Mesendoderm (in vitro differentiated cells): ENCODE results near the gene PSME3IP1.

ENCODE experiments used
- DNase-seq: peaks from one replicate; pipeline ENCODE4 v3.0.0; 2013
- H2AK5ac ChIP-seq: 2 replicates; pipeline ENCODE4 v1.6.1; 2013; ENCODE audit warnings: low read length, inconsistent platforms
- H2BK120ac ChIP-seq: 2 replicates; pipeline ENCODE4 v1.6.1; 2013; ENCODE audit warnings: low read depth, mild to moderate bottlenecking, low read length, moderate library complexity, mixed read lengths
- H2BK15ac ChIP-seq: replicated peaks from 2 replicates; pipeline ENCODE4 v1.6.1; 2013; ENCODE audit warnings: low read depth, mild to moderate bottlenecking, moderate library complexity
- H2BK5ac ChIP-seq: 2 replicates; pipeline ENCODE4 v1.6.1; 2013; ENCODE audit warnings: low read length, inconsistent platforms
- H3K18ac ChIP-seq: 2 replicates; pipeline ENCODE4 v1.6.1; 2013; ENCODE audit warnings: mild to moderate bottlenecking, low read length, mixed read lengths
- H3K23ac ChIP-seq: one replicate; pipeline ENCODE4 v1.6.1; 2013; ENCODE audit warnings: low read length
- H3K27ac ChIP-seq: 2 replicates; pipeline ENCODE4 v1.5.1; 2013; ENCODE audit warnings: low read depth, mild to moderate bottlenecking, inconsistent platforms, low read length, moderate library complexity
- H3K27me3 ChIP-seq: 2 replicates; pipeline ENCODE4 v1.6.1; 2013; ENCODE audit warnings: low read length, control low read depth, mild to moderate bottlenecking, inconsistent platforms; ENCODE audit not compliant: insufficient read depth, poor library complexity
- H3K36me3 ChIP-seq: 2 replicates; pipeline ENCODE4 v1.6.1; 2013; ENCODE audit warnings: low read length, inconsistent platforms; ENCODE audit not compliant: control insufficient read depth, insufficient read depth
- H3K4ac ChIP-seq: one replicate; pipeline ENCODE4 v1.6.1; 2013; ENCODE audit warnings: low read depth, mild to moderate bottlenecking, low read length, moderate library complexity
- H3K4me1 ChIP-seq: 2 replicates; pipeline ENCODE4 v1.6.1; 2013; ENCODE audit warnings: low read depth, low read length, inconsistent platforms; ENCODE audit not compliant: control insufficient read depth
- H3K4me2 ChIP-seq: 2 replicates; pipeline ENCODE4 v1.6.1; 2013; ENCODE audit warnings: low read length
- H3K4me3 ChIP-seq: 2 replicates; pipeline ENCODE4 v1.5.1; 2013; ENCODE audit warnings: mild to moderate bottlenecking, low read length
- H3K56ac ChIP-seq: one replicate; pipeline ENCODE4 v1.6.1; 2013; ENCODE audit warnings: low read length
- H3K79me1 ChIP-seq: 2 replicates; pipeline ENCODE4 v1.6.1; 2013; ENCODE audit warnings: low read length, inconsistent platforms
- H3K79me2 ChIP-seq: 2 replicates; pipeline ENCODE4 v1.6.1; 2013; ENCODE audit warnings: mild to moderate bottlenecking, low read length; ENCODE audit not compliant: control insufficient read depth, insufficient read depth
- H3K9ac ChIP-seq: 2 replicates; pipeline ENCODE4 v1.6.1; 2013; ENCODE audit warnings: low read length, inconsistent platforms
- H4K5ac ChIP-seq: one replicate; pipeline ENCODE4 v1.6.1; 2013; ENCODE audit warnings: low read length
- H4K8ac ChIP-seq: one replicate; pipeline ENCODE4 v1.6.1; 2013; ENCODE audit warnings: low read depth, mild to moderate bottlenecking, control low read depth, low read length, moderate library complexity
- WGBS: extraction: QIAGEN DNeasy Blood & Tissue Kit; methylation state at CpG from one replicate; pipeline ENCODE4 v1.1.7; 2013; ENCODE audit warnings: low lambda C conversion rate, missing lambda C conversion rate; ENCODE audit not compliant: insufficient coverage; ENCODE audit errors: extremely low coverage; 5-methylcytosine and 5-hydroxymethylcytosine counted together

The PSME3IP1 gene

DNA sequence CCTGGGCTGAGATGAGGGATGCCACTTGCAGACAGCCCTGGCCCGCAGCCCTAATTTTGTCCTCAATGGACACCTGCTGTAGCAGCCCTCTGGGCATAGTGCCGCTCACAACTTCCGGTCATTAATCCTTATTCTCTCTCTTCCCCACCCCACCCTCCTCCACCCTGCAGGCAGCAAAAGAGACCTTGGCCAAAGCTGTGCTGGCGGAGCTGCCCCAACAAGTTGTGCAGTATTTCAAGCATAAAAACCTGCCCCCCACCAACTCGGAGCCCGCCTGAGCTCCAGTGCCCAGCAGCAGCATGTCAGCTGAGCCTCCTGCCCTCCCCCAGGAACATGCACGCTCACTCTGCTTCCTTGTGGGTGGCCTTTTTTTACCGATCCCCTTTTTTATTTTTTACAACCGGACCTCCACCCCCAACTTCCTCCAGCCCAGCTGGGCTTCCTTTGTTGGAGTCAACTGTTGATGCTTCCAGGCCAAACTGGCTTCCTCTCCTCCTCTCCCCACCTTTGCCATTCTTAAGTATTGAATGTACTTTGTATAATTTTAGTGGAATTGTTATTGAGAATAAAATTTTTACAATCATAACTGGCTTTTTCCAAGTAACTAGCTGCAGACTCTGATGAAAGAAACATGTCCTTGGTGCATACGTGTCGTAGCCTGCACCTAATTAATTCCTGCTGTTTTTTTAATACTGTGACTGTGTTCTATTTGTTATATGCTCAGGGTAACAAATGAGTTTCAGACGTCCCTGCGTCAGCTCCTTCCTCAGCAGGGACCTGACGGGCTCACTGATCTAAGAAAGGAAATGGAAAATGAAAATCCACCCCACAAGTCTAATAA, 38.2 kb downstream of the PSME3IP1 start:
- no peak overlapping the region for H2AK5ac ChIP-seq
- no peaks in the 10 kb centered on the region for H3K79me2 ChIP-seq
- no peak for DNase-seq
- peak overlapping the region; percentile 16 for H3K18ac ChIP-seq
- no peak overlapping the region for H3K4me2 ChIP-seq
- H3K23ac ChIP-seq = no peak overlapping the region
- no peaks in the 10 kb centered on the region for H3K79me1 ChIP-seq
- H3K27ac ChIP-seq = no peak overlapping the region
- H2BK15ac ChIP-seq = no peak overlapping the region
- H2BK5ac ChIP-seq = no peak overlapping the region
- no peak overlapping the region for H4K8ac ChIP-seq
- peak overlapping the region; percentile 67 for H3K56ac ChIP-seq
- no peak overlapping the region for H3K9ac ChIP-seq
- WGBS = no CpG with 5 or more reads among the region's 14 CpGs
- H3K4ac ChIP-seq = no peak overlapping the region
- no peak overlapping the region for H4K5ac ChIP-seq
- no peak overlapping the region for H3K4me3 ChIP-seq
- peaks cover 8% of the 10 kb centered on the region for H3K4me1 ChIP-seq
- H3K36me3 ChIP-seq = peaks cover 2% of the 10 kb centered on the region
- H2BK120ac ChIP-seq = no peak overlapping the region
- no peaks in the 10 kb centered on the region for H3K27me3 ChIP-seq

DNA sequence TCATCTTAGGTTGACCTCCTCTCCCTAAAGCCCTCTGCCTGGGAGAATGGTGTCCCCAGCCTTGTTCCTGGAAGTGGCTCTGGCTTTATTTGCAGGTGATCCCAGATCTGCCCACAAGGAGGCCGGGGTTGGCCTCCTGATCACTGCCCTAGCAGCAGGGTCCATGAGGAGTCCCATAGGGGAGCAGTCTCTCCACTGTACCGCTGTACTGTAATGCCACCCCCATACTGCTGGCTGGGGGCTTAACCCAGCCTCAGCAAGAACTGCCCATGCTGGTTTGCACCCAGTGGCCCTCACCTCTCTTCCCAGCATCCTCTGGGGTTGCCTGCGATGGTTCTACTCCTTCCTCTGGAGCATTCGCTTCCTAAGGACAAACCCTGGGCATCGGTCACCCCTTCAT, 39.1 kb downstream of the PSME3IP1 start:
- no peaks in the 10 kb centered on the region for H3K79me1 ChIP-seq
- no peak overlapping the region for H3K4me2 ChIP-seq
- no CpG with 5 or more reads among the region's 5 CpGs for WGBS
- no peak overlapping the region for H3K27ac ChIP-seq
- no peak overlapping the region for H3K4ac ChIP-seq
- H2BK120ac ChIP-seq = no peak overlapping the region
- H3K56ac ChIP-seq = no peak overlapping the region
- no peak overlapping the region for H3K18ac ChIP-seq
- no peak overlapping the region for H4K8ac ChIP-seq
- no peak overlapping the region for H3K9ac ChIP-seq
- H3K79me2 ChIP-seq = no peaks in the 10 kb centered on the region
- no peak overlapping the region for H2BK5ac ChIP-seq
- no peaks in the 10 kb centered on the region for H3K27me3 ChIP-seq
- H2AK5ac ChIP-seq = no peak overlapping the region
- DNase-seq = peak; percentile 72
- no peak overlapping the region for H3K23ac ChIP-seq
- no peak overlapping the region for H2BK15ac ChIP-seq
- H3K4me3 ChIP-seq = no peak overlapping the region
- H3K4me1 ChIP-seq = peaks cover 8% of the 10 kb centered on the region
- H3K36me3 ChIP-seq = no peaks in the 10 kb centered on the region
- H4K5ac ChIP-seq = no peak overlapping the region

DNA sequence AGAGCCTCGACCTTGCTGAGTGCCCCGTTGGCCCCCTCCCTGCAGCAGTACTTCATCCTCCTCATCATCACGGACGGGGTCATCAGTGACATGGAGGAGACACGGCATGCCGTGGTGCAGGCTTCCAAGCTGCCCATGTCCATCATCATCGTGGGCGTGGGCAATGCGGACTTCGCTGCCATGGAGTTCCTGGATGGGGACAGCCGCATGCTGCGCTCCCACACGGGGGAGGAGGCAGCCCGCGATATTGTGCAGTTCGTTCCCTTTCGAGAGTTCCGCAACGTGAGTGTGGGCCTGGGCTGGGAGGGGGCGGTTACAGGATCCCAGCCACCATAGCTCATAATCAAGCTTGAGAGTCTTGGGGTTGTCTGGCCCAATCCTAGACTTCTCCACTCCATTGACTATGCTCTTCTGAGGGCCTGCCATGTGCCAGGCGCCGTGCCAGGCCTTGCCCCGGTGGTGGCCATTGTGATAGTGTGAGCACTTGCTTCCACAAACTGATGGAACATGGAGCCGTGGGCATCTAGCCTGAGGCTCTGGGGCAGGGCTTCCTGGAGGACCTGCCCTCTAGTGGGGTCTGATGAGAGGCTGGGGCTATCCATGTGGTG, 39.7 kb downstream of the PSME3IP1 start:
- Histone ChIP-seq H3K36me3 (no peaks in the 10 kb centered on the region), H4K5ac (no peak overlapping the region), H2AK5ac (no peak overlapping the region), H3K79me1 (no peaks in the 10 kb centered on the region), H2BK15ac (no peak overlapping the region), H3K27me3 (no peaks in the 10 kb centered on the region), H3K4ac (no peak overlapping the region), H3K79me2 (no peaks in the 10 kb centered on the region), H4K8ac (no peak overlapping the region), H3K56ac (no peak overlapping the region), H3K4me1 (peaks cover 7% of the 10 kb centered on the region), H3K23ac (no peak overlapping the region), H3K18ac (no peak overlapping the region), H3K9ac (no peak overlapping the region), H3K27ac (no peak overlapping the region), H2BK120ac (no peak overlapping the region), H2BK5ac (no peak overlapping the region), H3K4me2 (no peak overlapping the region), H3K4me3 (no peak overlapping the region)
- no CpG with 5 or more reads among the region's 24 CpGs for WGBS
- DNase-seq = no peak

DNA sequence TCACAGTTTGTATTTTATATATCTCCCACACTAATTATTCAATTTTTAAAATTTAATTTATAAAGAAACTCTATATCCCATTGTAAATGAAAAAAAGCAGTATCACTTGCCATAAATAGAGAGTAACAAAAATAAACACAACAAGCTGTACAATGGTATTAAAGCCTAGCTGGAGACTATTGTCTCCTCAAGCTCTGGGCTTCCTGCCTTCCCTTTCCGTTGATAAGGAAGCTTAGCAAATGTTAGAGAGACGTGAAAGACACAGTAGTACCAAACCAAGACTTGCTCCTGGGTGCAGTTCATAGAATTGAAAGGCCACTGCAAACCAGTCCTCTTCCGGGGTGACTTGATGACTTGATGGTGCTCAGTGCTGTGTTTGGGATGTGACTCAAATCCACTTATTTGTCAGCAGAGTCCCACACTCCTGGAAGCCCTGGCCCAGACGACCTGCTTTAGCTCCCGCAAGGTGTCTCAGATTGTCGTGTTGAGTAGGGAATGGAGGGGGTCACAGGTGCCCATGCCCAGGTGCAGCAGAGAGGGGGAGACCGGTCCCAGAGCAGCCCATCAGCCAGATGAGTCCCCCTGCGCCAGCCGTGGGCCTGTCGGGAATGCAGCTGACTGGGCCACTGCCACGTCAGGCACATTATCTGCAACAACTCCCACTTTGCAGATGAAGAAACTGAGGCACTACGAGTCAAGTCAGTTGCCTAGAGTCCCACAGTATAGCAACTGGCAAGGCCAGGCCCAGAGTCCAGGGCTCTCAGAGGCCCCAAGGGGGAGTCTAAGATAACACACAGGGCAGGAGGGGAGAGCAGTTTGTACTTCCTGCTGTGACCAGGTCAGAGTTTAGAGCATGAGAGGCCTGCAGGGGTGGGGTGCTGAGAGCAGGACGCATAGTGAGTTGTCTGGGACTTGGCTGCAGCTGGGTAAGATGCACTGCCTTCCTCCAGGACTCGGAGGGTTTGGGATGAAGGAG, 40.5 kb downstream of the PSME3IP1 start:
- no peak overlapping the region for H4K8ac ChIP-seq
- H2BK120ac ChIP-seq = no peak overlapping the region
- H4K5ac ChIP-seq = no peak overlapping the region
- H3K9ac ChIP-seq = no peak overlapping the region
- no peaks in the 10 kb centered on the region for H3K79me2 ChIP-seq
- no peak overlapping the region for H3K4me2 ChIP-seq
- no peak overlapping the region for H3K4ac ChIP-seq
- no peak overlapping the region for H3K56ac ChIP-seq
- no peak overlapping the region for H3K4me3 ChIP-seq
- DNase-seq = no peak
- no peak overlapping the region for H2BK15ac ChIP-seq
- no peak overlapping the region for H3K23ac ChIP-seq
- H3K4me1 ChIP-seq = peaks cover 5% of the 10 kb centered on the region
- no peak overlapping the region for H3K27ac ChIP-seq
- H2BK5ac ChIP-seq = no peak overlapping the region
- WGBS = no CpG with 5 or more reads among the region's 14 CpGs
- H3K79me1 ChIP-seq = no peaks in the 10 kb centered on the region
- H3K36me3 ChIP-seq = no peaks in the 10 kb centered on the region
- no peak overlapping the region for H3K18ac ChIP-seq
- H2AK5ac ChIP-seq = no peak overlapping the region
- H3K27me3 ChIP-seq = no peaks in the 10 kb centered on the region

DNA sequence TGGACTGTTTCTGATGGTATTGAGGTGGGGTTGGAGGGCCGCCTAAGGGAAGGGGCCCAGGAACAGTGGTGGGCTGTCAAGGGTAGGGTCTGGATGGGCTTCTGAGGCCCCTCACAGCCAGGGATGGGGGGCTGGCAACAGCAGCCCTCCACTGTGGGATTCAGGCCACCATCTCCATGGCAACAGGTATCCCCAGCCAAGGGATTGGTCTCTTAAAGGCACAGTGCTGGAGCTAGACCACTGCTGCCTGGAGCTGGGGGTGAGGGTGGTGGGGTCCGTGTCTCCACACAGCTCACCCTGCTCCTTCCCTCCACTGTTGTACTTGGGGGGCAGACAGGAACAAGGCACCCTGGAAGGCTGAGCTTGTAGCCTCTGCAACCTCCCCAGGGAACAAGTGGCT, 41.8 kb downstream of the PSME3IP1 start:
- no peak for DNase-seq
- Histone ChIP-seq H3K27me3 (no peaks in the 10 kb centered on the region), H3K79me2 (no peaks in the 10 kb centered on the region), H2BK5ac (no peak overlapping the region), H3K4me1 (peaks cover 5% of the 10 kb centered on the region), H2BK120ac (no peak overlapping the region), H4K8ac (no peak overlapping the region), H3K18ac (no peak overlapping the region), H2AK5ac (no peak overlapping the region), H3K23ac (no peak overlapping the region), H4K5ac (no peak overlapping the region), H3K4ac (no peak overlapping the region), H3K4me2 (no peak overlapping the region), H3K27ac (no peak overlapping the region), H3K9ac (no peak overlapping the region), H2BK15ac (no peak overlapping the region), H3K4me3 (no peak overlapping the region), H3K79me1 (no peaks in the 10 kb centered on the region), H3K56ac (no peak overlapping the region), H3K36me3 (no peaks in the 10 kb centered on the region)
- no CpG with 5 or more reads among the region's 2 CpGs for WGBS
